Stimulated activated CD4-positive, alpha-beta T cell treated with anti-CD3 and anti-CD28 coated beads, TNF-alpha, amount 100 ng/mL, for 1 hour (primary cell): ENCODE measurements around the gene SLC6A20.

Experiments used
- DNase-seq, 3 donors: peaks; one replicate each; pipeline ENCODE4 v3.0.0-alpha.2; 2020; ENCODE audit warnings: low read depth in 3 of 3, low spot score in 1 of 3

Gene SLC6A20

GRCh38 chr3:45803252-45803935 lies 7.1 kb upstream of the SLC6A20 start:
- DNase-seq: no peak

- no peak for DNase-seq
These were observed 5.8 kb upstream of the SLC6A20 start for GRCh38 chr3:45802146-45802545.

GRCh38 chr3:45800611-45801010 lies 4.3 kb upstream of the SLC6A20 start:
- DNase-seq: no peak

GRCh38 chr3:45799586-45799985 lies 3.2 kb upstream of the SLC6A20 start:
- DNase-seq: no peak

- no peak for DNase-seq
These were observed 1.7 kb upstream of the SLC6A20 start for GRCh38 chr3:45798034-45798433.

- no peak for DNase-seq
These were observed 734 bp upstream of the SLC6A20 start for GRCh38 chr3:45796902-45797637.

GRCh38 chr3:45795509-45795881 lies 841 bp downstream of the SLC6A20 start:
- no peak for DNase-seq

GRCh38 chr3:45794660-45795059 lies 1.7 kb downstream of the SLC6A20 start:
- no peak for DNase-seq

- DNase-seq: no peak
These were observed 2.2 kb downstream of the SLC6A20 start for GRCh38 chr3:45794177-45794560.

GRCh38 chr3:45793482-45794176 lies 2.7 kb downstream of the SLC6A20 start:
- no peak for DNase-seq

GRCh38 chr3:45792516-45793172 lies 3.7 kb downstream of the SLC6A20 start:
- no peak for DNase-seq

- no peak for DNase-seq
These were observed 4.3 kb downstream of the SLC6A20 start for GRCh38 chr3:45792036-45792435.

- no peak for DNase-seq
These were observed 5.7 kb downstream of the SLC6A20 start for GRCh38 chr3:45790596-45790995.

GRCh38 chr3:45789235-45789812 lies 7.0 kb downstream of the SLC6A20 start:
- DNase-seq: no peak

- no peak for DNase-seq
These were observed 8.8 kb downstream of the SLC6A20 start for GRCh38 chr3:45787551-45787950.

- no peak for DNase-seq
These were observed 9.4 kb downstream of the SLC6A20 start for GRCh38 chr3:45786801-45787495.

- DNase-seq: no peak
These were observed 10.7 kb downstream of the SLC6A20 start for GRCh38 chr3:45785605-45786150.

GRCh38 chr3:45783667-45784066 lies 12.7 kb downstream of the SLC6A20 start:
- DNase-seq: no peak

GRCh38 chr3:45782381-45782780 lies 14.0 kb downstream of the SLC6A20 start:
- DNase-seq: no peak

- no peak for DNase-seq
These were observed 14.5 kb downstream of the SLC6A20 start for GRCh38 chr3:45781841-45782240.
